Measurements from ENCODE around the gene SRGAP3.
"Not testable (repeated sequence)": the region's sequence is repeated elsewhere in the genome, so short reads cannot be mapped to it uniquely, and the experiment has no call there.

SRGAP3 gene

GRCh38 chr3:9293076-9293475, 43.6 kb upstream of the SRGAP3 start:
- no peak overlapping the region for H3K9ac ChIP-seq (ENCODE audit: low read length)

GRCh38 chr3:9292516-9292915, 43.1 kb upstream of the SRGAP3 start:
- Histone ChIP-seq H3K4me2 (ENCODE audit: low read length) (no peak overlapping the region), H3K9me3 (ENCODE audit: insufficient read depth, low read length) (no peaks in the 10 kb centered on the region), H2AFZ (ENCODE audit: low read depth, low read length) (no peak overlapping the region), H3K36me3 (replicated peaks; ENCODE audit: low read depth, low read length) (no peaks in the 10 kb centered on the region), H3K27ac (ENCODE audit: low read length) (no peak overlapping the region), H3K4me1 (ENCODE audit: low read length) (no peaks in the 10 kb centered on the region), H3K79me2 (ENCODE audit: low read length) (no peaks in the 10 kb centered on the region), H4K20me1 (ENCODE audit: insufficient read depth, low read length) (no peaks in the 10 kb centered on the region), H3K4me3 (ENCODE audit: low read length) (no peak overlapping the region), H3K27me3 (ENCODE audit: low read depth, low read length) (peaks cover 40% of the 10 kb centered on the region), H3K9ac (ENCODE audit: low read length) (no peak overlapping the region)
- no peak for TF ChIP-seq EZH2phosphoT487 (IDR thresholded peaks at IDR 0.05; ENCODE audit: low read depth)
- no peak for TF ChIP-seq CTCF (IDR thresholded peaks at IDR 0.05; ENCODE audit: low read depth, low read length)

More at GRCh38 chr3:9293076-9293475, 43.6 kb upstream of the SRGAP3 start:
- TF ChIP-seq CTCF (IDR thresholded peaks at IDR 0.05; ENCODE audit: low read depth, low read length), result no peak
- no peak for TF ChIP-seq EZH2phosphoT487 (IDR thresholded peaks at IDR 0.05; ENCODE audit: low read depth)
- H3K9me3 ChIP-seq (ENCODE audit: insufficient read depth, low read length), result no peaks in the 10 kb centered on the region
- no peak overlapping the region for H3K4me3 ChIP-seq (ENCODE audit: low read length)
- H3K27ac ChIP-seq (ENCODE audit: low read length), result no peak overlapping the region
- no peak overlapping the region for H3K4me2 ChIP-seq (ENCODE audit: low read length)
- no peaks in the 10 kb centered on the region for H3K79me2 ChIP-seq (ENCODE audit: low read length)
- peaks cover 40% of the 10 kb centered on the region for H3K27me3 ChIP-seq (ENCODE audit: low read depth, low read length)
- no peaks in the 10 kb centered on the region for H3K36me3 ChIP-seq (replicated peaks; ENCODE audit: low read depth, low read length)
- no peak overlapping the region for H2AFZ ChIP-seq (ENCODE audit: low read depth, low read length)
- no peaks in the 10 kb centered on the region for H4K20me1 ChIP-seq (ENCODE audit: insufficient read depth, low read length)
- H3K4me1 ChIP-seq (ENCODE audit: low read length), result no peaks in the 10 kb centered on the region

GRCh38 chr3:9291821-9292410, 42.5 kb upstream of the SRGAP3 start:
- H3K4me2 ChIP-seq (ENCODE audit: low read length), result no peak overlapping the region
- H3K4me3 ChIP-seq (ENCODE audit: low read length), result no peak overlapping the region
- no peaks in the 10 kb centered on the region for H4K20me1 ChIP-seq (ENCODE audit: insufficient read depth, low read length)
- peaks cover 40% of the 10 kb centered on the region for H3K27me3 ChIP-seq (ENCODE audit: low read depth, low read length)
- H3K79me2 ChIP-seq (ENCODE audit: low read length), result no peaks in the 10 kb centered on the region
- TF ChIP-seq CTCF (IDR thresholded peaks at IDR 0.05; ENCODE audit: low read depth, low read length), result no peak
- no peak for TF ChIP-seq EZH2phosphoT487 (IDR thresholded peaks at IDR 0.05; ENCODE audit: low read depth)
- no peak overlapping the region for H3K27ac ChIP-seq (ENCODE audit: low read length)
- H3K36me3 ChIP-seq (replicated peaks; ENCODE audit: low read depth, low read length), result no peaks in the 10 kb centered on the region
- no peak overlapping the region for H3K9ac ChIP-seq (ENCODE audit: low read length)
- H3K4me1 ChIP-seq (ENCODE audit: low read length), result no peaks in the 10 kb centered on the region
- H2AFZ ChIP-seq (ENCODE audit: low read depth, low read length), result no peak overlapping the region
- H3K9me3 ChIP-seq (ENCODE audit: insufficient read depth, low read length), result no peaks in the 10 kb centered on the region

DNA sequence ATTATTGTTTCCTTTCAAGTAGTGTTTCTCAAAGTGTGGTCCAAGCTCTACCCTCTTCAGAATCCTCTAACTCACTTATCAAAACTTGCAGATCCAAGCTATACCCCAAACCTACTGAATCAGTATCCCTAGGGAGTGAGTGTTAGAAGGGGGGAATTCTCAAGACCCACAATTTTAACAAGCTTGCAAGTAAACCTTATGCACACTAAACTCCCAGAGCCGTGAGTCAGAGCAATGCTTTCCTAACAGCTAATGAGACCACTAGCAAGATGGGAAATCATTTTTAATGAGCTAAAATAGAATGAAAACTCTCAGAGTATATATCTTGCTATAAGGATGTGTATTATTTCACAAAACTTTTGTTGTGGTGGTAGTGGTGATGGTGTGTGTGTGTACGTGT, 41.1 kb upstream of the SRGAP3 start:
- H3K36me3 ChIP-seq (replicated peaks; ENCODE audit: low read depth, low read length), result no peaks in the 10 kb centered on the region
- no peaks in the 10 kb centered on the region for H3K4me1 ChIP-seq (ENCODE audit: low read length)

DNA sequence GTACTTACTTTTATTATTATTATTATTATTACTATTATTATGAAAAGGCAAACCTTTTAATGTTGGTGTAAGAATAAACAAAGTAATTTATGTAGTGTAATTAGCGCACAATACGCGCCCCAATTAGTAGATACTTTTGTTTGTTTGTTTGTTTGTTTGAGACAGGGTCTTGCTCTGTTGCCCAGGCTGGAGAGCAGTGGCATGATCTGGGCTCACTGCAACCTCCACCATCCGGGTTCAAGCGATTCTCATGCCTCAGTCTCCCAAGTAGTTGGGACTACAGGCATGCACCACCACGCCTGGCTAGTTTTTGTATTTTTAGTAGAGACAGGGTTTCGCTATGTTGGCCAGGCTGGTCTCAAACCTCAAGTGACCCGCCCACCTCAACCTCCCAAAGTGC, 32.1 kb upstream of the SRGAP3 start:
- H3K4me1 ChIP-seq (ENCODE audit: low read length); H2AFZ ChIP-seq (ENCODE audit: low read depth, low read length); H3K4me2 ChIP-seq (ENCODE audit: low read length); H3K9me3 ChIP-seq (ENCODE audit: insufficient read depth, low read length); H3K9ac ChIP-seq (ENCODE audit: low read length); H4K20me1 ChIP-seq (ENCODE audit: insufficient read depth, low read length); H3K36me3 ChIP-seq (replicated peaks; ENCODE audit: low read depth, low read length); H3K79me2 ChIP-seq (ENCODE audit: low read length); H3K4me3 ChIP-seq (ENCODE audit: low read length); H3K27ac ChIP-seq (ENCODE audit: low read length); H3K27me3 ChIP-seq (ENCODE audit: low read depth, low read length): not testable (repeated sequence)

More for the DNA sequence above, 41.1 kb upstream of the SRGAP3 start:
- H4K20me1 ChIP-seq (ENCODE audit: insufficient read depth, low read length), result no peaks in the 10 kb centered on the region
- H2AFZ ChIP-seq (ENCODE audit: low read depth, low read length), result no peak overlapping the region
- H3K79me2 ChIP-seq (ENCODE audit: low read length), result no peaks in the 10 kb centered on the region
- H3K4me3 ChIP-seq (ENCODE audit: low read length), result no peak overlapping the region
- H3K4me2 ChIP-seq (ENCODE audit: low read length), result no peak overlapping the region
- TF ChIP-seq EZH2phosphoT487 (IDR thresholded peaks at IDR 0.05; ENCODE audit: low read depth) (no peak), CTCF (IDR thresholded peaks at IDR 0.05; ENCODE audit: low read depth, low read length) (no peak)
- no peak overlapping the region for H3K27ac ChIP-seq (ENCODE audit: low read length)
- no peaks in the 10 kb centered on the region for H3K9me3 ChIP-seq (ENCODE audit: insufficient read depth, low read length)
- peaks cover 35% of the 10 kb centered on the region for H3K27me3 ChIP-seq (ENCODE audit: low read depth, low read length)
- no peak overlapping the region for H3K9ac ChIP-seq (ENCODE audit: low read length)

Data from OCI-LY3 (cell line).